ENCODE measurements around the gene LGALS3. TPM values are rescaled to one million over a fixed set of nuclear protein-coding genes. Genes with fewer than 3 reads are reported as not detected.

LGALS3 gene
- total RNA-seq, 1 donor from 2014 or later: 194 TPM

GRCh38 chr14:55192054-55192621 is 63.1 kb downstream of the LGALS3 start:
- no peak for TF ChIP-seq CTCF (IDR thresholded peaks at IDR 0.05; ENCODE audit: borderline replicate concordance)
- H3K27ac ChIP-seq (replicated peaks): peak overlapping the region; percentile 59

DNA sequence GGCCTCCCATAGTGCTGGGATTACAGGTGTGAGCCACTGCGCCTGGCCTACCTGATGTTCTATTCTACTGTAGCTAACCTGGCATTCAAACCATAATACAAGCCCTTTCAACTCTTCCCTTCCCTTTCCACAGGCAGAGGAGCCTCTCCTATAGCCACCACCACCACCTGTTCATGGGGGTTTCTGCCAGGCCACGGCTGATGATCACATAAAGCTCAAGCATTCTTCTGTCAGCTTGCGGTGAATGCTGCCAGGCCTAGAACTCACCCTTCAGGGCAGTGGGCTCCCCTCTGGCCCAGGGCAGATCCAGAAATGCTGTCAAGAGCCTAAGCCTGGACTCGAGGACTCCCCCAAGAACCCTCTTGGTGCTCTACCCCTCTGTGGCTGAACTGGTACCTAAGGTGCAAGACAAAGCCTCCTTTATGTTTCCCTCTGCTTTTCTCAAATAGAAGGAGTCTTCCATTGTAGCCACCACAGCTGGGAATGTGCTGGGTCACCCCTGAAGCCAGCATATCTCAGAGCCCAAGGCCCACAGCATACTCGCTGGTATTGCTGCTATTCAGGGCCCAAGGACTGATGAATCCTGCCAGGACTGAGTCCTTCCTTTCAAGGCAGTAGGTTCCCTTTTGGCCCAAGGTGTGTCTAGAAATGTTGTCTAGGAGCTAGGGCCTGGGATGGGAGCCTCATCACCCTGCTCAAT is 65.8 kb downstream of the LGALS3 start:
- no peaks in the 10 kb centered on the region for H3K9me3 ChIP-seq (replicated peaks)
- DNase-seq: no peak
- intact Hi-C loops (cut with micrococcal nuclease): no loop called here
- no peak for TF ChIP-seq CTCF (IDR thresholded peaks at IDR 0.05; ENCODE audit: borderline replicate concordance)
- H3K4me1 ChIP-seq: peaks cover 14% of the 10 kb centered on the region
- H3K27me3 ChIP-seq (ENCODE audit: low read depth): no peaks in the 10 kb centered on the region
- H3K27ac ChIP-seq (replicated peaks): no peak overlapping the region
- no peak overlapping the region for H3K4me3 ChIP-seq
- H3K36me3 ChIP-seq: no peaks in the 10 kb centered on the region

More at GRCh38 chr14:55192054-55192621, 63.1 kb downstream of the LGALS3 start:
- Histone ChIP-seq H3K4me3 (peak overlapping the region; percentile 79), H3K4me1 (peaks cover 14% of the 10 kb centered on the region), H3K9me3 (replicated peaks) (no peaks in the 10 kb centered on the region), H3K36me3 (no peaks in the 10 kb centered on the region), H3K27me3 (ENCODE audit: low read depth) (no peaks in the 10 kb centered on the region)
- no peak for DNase-seq
- intact Hi-C loops (cut with micrococcal nuclease): no loop called here

Other genes with a start within 250 kb of the LGALS3 start
- gene GCH1, start 226.4 kb upstream of the LGALS3 start, total RNA-seq: 1.7 TPM
- gene WDHD1, start 102.2 kb upstream of the LGALS3 start, total RNA-seq: 1.3 TPM
- 18.1 TPM for gene SOCS4, start 102.0 kb upstream of the LGALS3 start, total RNA-seq
- 68.2 TPM for gene MAPK1IP1L, start 77.6 kb upstream of the LGALS3 start, total RNA-seq
- 0.14 TPM for gene DLGAP5, start 62.3 kb downstream of the LGALS3 start, total RNA-seq
- gene FBXO34, start 142.2 kb downstream of the LGALS3 start, total RNA-seq: 22.4 TPM